ENCODE results near the gene IFT88.

- TF ChIP-seq CTCF (IDR thresholded peaks at IDR 0.05): no peak
- TF ChIP-seq POLR2A (IDR thresholded peaks at IDR 0.05): no peak
These were observed 152.8 kb downstream of the IFT88 start for GRCh38 chr13:20719783-20720182.
